Fibroblast of lung (primary cell): ENCODE results near the gene TMEM40. TPM values are rescaled to one million over a fixed set of nuclear protein-coding genes. Genes with fewer than 3 reads are reported as not detected.

Experiments used
- DNase-seq, 2 donors: peaks; one replicate each; pipeline versions ENCODE4 v3.0.0 to v3.0.0-alpha.2; 2010; ENCODE audit warnings: low read depth in 2 of 2
- H2AFZ ChIP-seq: 2 replicates; pipeline ENCODE4 v1.5.1; 2012; ENCODE audit warnings: low read length, control low read depth, inconsistent platforms
- H3K27ac ChIP-seq: 2 replicates; pipeline ENCODE4 v1.5.1; 2011; ENCODE audit warnings: low read length, control low read depth; ENCODE audit not compliant: insufficient read depth
- H3K27me3 ChIP-seq: 2 replicates; pipeline ENCODE4 v1.5.1; 2011; ENCODE audit warnings: mild to moderate bottlenecking, low read length; ENCODE audit not compliant: control insufficient read depth, insufficient read depth
- H3K36me3 ChIP-seq: 2 replicates; pipeline ENCODE4 v1.5.1; 2011; ENCODE audit warnings: low read length; ENCODE audit not compliant: control insufficient read depth, insufficient read depth
- H3K4me1 ChIP-seq: 2 replicates; pipeline ENCODE4 v1.5.1; 2011; ENCODE audit warnings: low read length; ENCODE audit not compliant: control insufficient read depth, insufficient read depth; ENCODE audit errors: extremely low read depth
- H3K4me2 ChIP-seq: 2 replicates; pipeline ENCODE4 v1.5.1; 2011; ENCODE audit warnings: low read length, control low read depth; ENCODE audit not compliant: insufficient read depth; ENCODE audit errors: extremely low read depth
- H3K4me3 ChIP-seq, 4 experiments: fragments of 200-600 bp in 1 of 4; sonication (generic) in 1 of 4; replicated peaks in 1 of 4; 2 replicates each; pipeline ENCODE4 v1.5.1; 2011 to 2016; ENCODE audit warnings: low read length in 4 of 4, low read depth in 3 of 4, mild to moderate bottlenecking in 3 of 4, control low read depth in 2 of 4, inconsistent platforms in 1 of 4, mixed read lengths in 1 of 4; ENCODE audit not compliant: insufficient read depth in 1 of 4; ENCODE audit errors: control extremely low read depth in 1 of 4
- H3K79me2 ChIP-seq: 2 replicates; pipeline ENCODE4 v1.5.1; 2012; ENCODE audit warnings: mild to moderate bottlenecking, low read length, inconsistent platforms; ENCODE audit not compliant: control insufficient read depth, insufficient read depth
- H3K9ac ChIP-seq: 2 replicates; pipeline ENCODE4 v1.5.1; 2011; ENCODE audit warnings: mild to moderate bottlenecking, low read length, control low read depth; ENCODE audit not compliant: insufficient read depth
- H3K9me3 ChIP-seq: 2 replicates; pipeline ENCODE4 v1.5.1; 2012; ENCODE audit warnings: low read depth, low read length; ENCODE audit not compliant: control insufficient read depth, insufficient read depth
- H4K20me1 ChIP-seq: 2 replicates; pipeline ENCODE4 v1.5.1; 2011; ENCODE audit warnings: low read length; ENCODE audit not compliant: control insufficient read depth, insufficient read depth; ENCODE audit errors: extremely low read depth
- EZH2 ChIP-seq: IDR thresholded peaks from 2 replicates; pipeline ENCODE4 v1.5.1; 2012; ENCODE audit warnings: low read length, control low read depth, mild to moderate bottlenecking; ENCODE audit errors: missing control alignments
- polyA plus RNA-seq, 2 donors: library from polyadenylated mRNA; depleted of rRNA in 1 of 2; stranded (reverse) in 1 of 2; unstranded in 1 of 2; fragments of >200 nt; gene quantifications; 2 replicates each; pipeline ENCODE4 v1.2.1, GENCODE V29; 2011 to 2012; ENCODE audit warnings: missing spikeins in 1 of 2
- total RNA-seq: library from RNA; depleted of rRNA; stranded (reverse); fragments of >200 nt; gene quantifications from 2 replicates; pipeline ENCODE4 v1.2.1, GENCODE V29; 2014
- TF ChIP-seq, protein P1 (sequence below), 2 donors: IDR thresholded peaks in 1 of 2; conservative IDR thresholded peaks in 1 of 2; 1 replicate in 1 of 2; 2 replicates in 1 of 2; pipeline ENCODE4 v1.5.1; 2011 to 2012; ENCODE audit warnings: low read length in 2 of 2, control low read depth in 1 of 2, inconsistent platforms in 1 of 2, low read depth in 1 of 2, mild to moderate bottlenecking in 1 of 2

Gene TMEM40
- total and polyA plus RNA-seq, 2 donors (not counting 1 experiment from before 2014, with no cell fraction given) = under 0.01 to 0.33 TPM

- no peak overlapping the region for H3K4me3 ChIP-seq
- H3K27ac ChIP-seq = no peak overlapping the region
- no peak for DNase-seq
- no peaks in the 10 kb centered on the region for H3K36me3 ChIP-seq
- H3K4me2 ChIP-seq = no peak overlapping the region
- no peaks in the 10 kb centered on the region for H3K27me3 ChIP-seq
- H3K79me2 ChIP-seq = no peaks in the 10 kb centered on the region
- H2AFZ ChIP-seq = no peak overlapping the region
- H4K20me1 ChIP-seq = no peaks in the 10 kb centered on the region
- H3K4me1 ChIP-seq = peaks cover 7% of the 10 kb centered on the region
- no peak overlapping the region for H3K9ac ChIP-seq
- TF ChIP-seq EZH2 = no peak
- TF ChIP-seq, protein P1, sequence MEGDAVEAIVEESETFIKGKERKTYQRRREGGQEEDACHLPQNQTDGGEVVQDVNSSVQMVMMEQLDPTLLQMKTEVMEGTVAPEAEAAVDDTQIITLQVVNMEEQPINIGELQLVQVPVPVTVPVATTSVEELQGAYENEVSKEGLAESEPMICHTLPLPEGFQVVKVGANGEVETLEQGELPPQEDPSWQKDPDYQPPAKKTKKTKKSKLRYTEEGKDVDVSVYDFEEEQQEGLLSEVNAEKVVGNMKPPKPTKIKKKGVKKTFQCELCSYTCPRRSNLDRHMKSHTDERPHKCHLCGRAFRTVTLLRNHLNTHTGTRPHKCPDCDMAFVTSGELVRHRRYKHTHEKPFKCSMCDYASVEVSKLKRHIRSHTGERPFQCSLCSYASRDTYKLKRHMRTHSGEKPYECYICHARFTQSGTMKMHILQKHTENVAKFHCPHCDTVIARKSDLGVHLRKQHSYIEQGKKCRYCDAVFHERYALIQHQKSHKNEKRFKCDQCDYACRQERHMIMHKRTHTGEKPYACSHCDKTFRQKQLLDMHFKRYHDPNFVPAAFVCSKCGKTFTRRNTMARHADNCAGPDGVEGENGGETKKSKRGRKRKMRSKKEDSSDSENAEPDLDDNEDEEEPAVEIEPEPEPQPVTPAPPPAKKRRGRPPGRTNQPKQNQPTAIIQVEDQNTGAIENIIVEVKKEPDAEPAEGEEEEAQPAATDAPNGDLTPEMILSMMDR (conservative IDR thresholded peaks at IDR 0.05 in 1 of 2, IDR thresholded peaks at IDR 0.05 in 1 of 2; ENCODE audit: low read depth in 1 of 2, low read length in 2 of 2) = no peak
- no peaks in the 10 kb centered on the region for H3K9me3 ChIP-seq
Measured at GRCh38 chr3:12756175-12756574, 2.9 kb downstream of the TMEM40 start.

- no peak overlapping the region for H3K4me2 ChIP-seq
- no peaks in the 10 kb centered on the region for H3K79me2 ChIP-seq
- no peak overlapping the region for H3K27ac ChIP-seq
- peaks cover 10% of the 10 kb centered on the region for H3K4me1 ChIP-seq
- no peak overlapping the region for H2AFZ ChIP-seq
- H3K4me3 ChIP-seq = no peak overlapping the region
- no peaks in the 10 kb centered on the region for H3K27me3 ChIP-seq
- H4K20me1 ChIP-seq = no peaks in the 10 kb centered on the region
- TF ChIP-seq EZH2 = no peak
- TF ChIP-seq, protein P1 (conservative IDR thresholded peaks at IDR 0.05 in 1 of 2, IDR thresholded peaks at IDR 0.05 in 1 of 2; ENCODE audit: low read depth in 1 of 2, low read length in 2 of 2) = no peak
- no peaks in the 10 kb centered on the region for H3K36me3 ChIP-seq
- no peak overlapping the region for H3K9ac ChIP-seq
- DNase-seq = no peak
- H3K9me3 ChIP-seq = no peaks in the 10 kb centered on the region
Measured at GRCh38 chr3:12755754-12756153, 3.3 kb downstream of the TMEM40 start.

GRCh38 chr3:12754313-12754712 is 4.7 kb downstream of the TMEM40 start:
- no peak for DNase-seq
- Histone ChIP-seq H2AFZ (no peak overlapping the region), H3K9me3 (no peaks in the 10 kb centered on the region), H4K20me1 (no peaks in the 10 kb centered on the region), H3K36me3 (no peaks in the 10 kb centered on the region), H3K9ac (no peak overlapping the region), H3K27ac (no peak overlapping the region), H3K79me2 (no peaks in the 10 kb centered on the region), H3K4me2 (no peak overlapping the region), H3K27me3 (no peaks in the 10 kb centered on the region), H3K4me1 (peaks cover 18% of the 10 kb centered on the region), H3K4me3 (no peak overlapping the region)
- TF ChIP-seq EZH2 = no peak
- TF ChIP-seq, protein P1 (conservative IDR thresholded peaks at IDR 0.05 in 1 of 2, IDR thresholded peaks at IDR 0.05 in 1 of 2; ENCODE audit: low read depth in 1 of 2, low read length in 2 of 2) = no peak
